Adrenal gland (tissue), 5 donors: ENCODE measurements around the gene RASGRF2.
"Not testable (repeated sequence)": the region's sequence is repeated elsewhere in the genome, so short reads cannot be mapped to it uniquely, and the experiment has no call there.

ENCODE experiments used
- POLR2A ChIP-seq, 2 donors: fragments of 450-650 bp; IDR thresholded peaks; one replicate each; pipeline ENCODE4 v1.6.1; 2017; ENCODE audit warnings: antibody characterized with exemption in 2 of 2, mild to moderate bottlenecking in 2 of 2, moderate library complexity in 1 of 2
- TF ChIP-seq, protein P1 (sequence below), 6 experiments: fragments of 450-650 bp in 4 of 6; fragments of 200-600 bp in 2 of 6; sonication (generic) in 1 of 6; IDR thresholded peaks; 1 replicate in 5 of 6; 2 replicates in 1 of 6; pipeline versions ENCODE4 v1.5.1 to v1.8.0; 2016 to 2021; ENCODE audit warnings: antibody characterized with exemption in 6 of 6, mild to moderate bottlenecking in 2 of 6, moderate library complexity in 1 of 6
- donor health status: DM: no; HTN: no; CAD: no.

DNA sequence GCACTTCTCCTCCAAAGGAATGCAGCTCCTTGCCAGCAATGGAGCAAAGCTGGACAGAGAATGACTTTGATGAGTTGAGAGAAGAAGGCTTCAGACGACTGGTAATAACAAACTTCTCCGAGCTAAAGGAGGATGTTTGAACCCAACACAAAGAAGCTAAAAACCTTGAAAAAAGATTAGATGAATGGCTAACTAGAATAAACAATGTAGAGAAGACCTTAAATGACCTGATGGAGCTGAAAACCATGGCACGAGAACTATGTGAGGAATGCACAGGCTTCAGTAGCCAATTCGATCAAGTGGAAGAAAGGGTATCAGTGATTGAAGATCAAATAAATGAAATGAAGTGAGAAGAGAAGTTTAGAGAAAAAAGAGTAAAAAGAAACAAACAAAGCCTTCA lies 69.6 kb downstream of the RASGRF2 start:
- TF ChIP-seq, protein P1, sequence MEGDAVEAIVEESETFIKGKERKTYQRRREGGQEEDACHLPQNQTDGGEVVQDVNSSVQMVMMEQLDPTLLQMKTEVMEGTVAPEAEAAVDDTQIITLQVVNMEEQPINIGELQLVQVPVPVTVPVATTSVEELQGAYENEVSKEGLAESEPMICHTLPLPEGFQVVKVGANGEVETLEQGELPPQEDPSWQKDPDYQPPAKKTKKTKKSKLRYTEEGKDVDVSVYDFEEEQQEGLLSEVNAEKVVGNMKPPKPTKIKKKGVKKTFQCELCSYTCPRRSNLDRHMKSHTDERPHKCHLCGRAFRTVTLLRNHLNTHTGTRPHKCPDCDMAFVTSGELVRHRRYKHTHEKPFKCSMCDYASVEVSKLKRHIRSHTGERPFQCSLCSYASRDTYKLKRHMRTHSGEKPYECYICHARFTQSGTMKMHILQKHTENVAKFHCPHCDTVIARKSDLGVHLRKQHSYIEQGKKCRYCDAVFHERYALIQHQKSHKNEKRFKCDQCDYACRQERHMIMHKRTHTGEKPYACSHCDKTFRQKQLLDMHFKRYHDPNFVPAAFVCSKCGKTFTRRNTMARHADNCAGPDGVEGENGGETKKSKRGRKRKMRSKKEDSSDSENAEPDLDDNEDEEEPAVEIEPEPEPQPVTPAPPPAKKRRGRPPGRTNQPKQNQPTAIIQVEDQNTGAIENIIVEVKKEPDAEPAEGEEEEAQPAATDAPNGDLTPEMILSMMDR (IDR thresholded peaks at IDR 0.05) = not testable (repeated sequence)
- not testable (repeated sequence) for TF ChIP-seq POLR2A (IDR thresholded peaks at IDR 0.05)
